T-helper 2 cell treated with Interferon-gamma antibody and Interleukin-4, amounts not matched to agents 5 μg/mL and 100 μg/mL, for 36 hours (primary cell): ENCODE data around the gene SHANK1.
A peak's percentile ranks its signal among the peaks of the same experiment; 100 is the strongest.

ENCODE experiments used
- DNase-seq: peaks from one replicate; pipeline ENCODE4 v3.0.0; 2021; ENCODE audit warnings: low spot score
- H3K27ac Mint-ChIP-seq: one replicate; pipeline ENCODE4 v1.8.0; 2021; ENCODE audit warnings: mild to moderate bottlenecking, mixed read lengths
- H3K27me3 Mint-ChIP-seq: one replicate; pipeline ENCODE4 v1.8.0; 2021; ENCODE audit warnings: low read depth, mixed read lengths
- H3K36me3 Mint-ChIP-seq: one replicate; pipeline ENCODE4 v1.8.0; 2021; ENCODE audit warnings: low read depth, mixed read lengths
- H3K4me1 Mint-ChIP-seq: one replicate; pipeline ENCODE4 v1.8.0; 2021; ENCODE audit warnings: low read depth, mixed read lengths
- H3K4me3 Mint-ChIP-seq: one replicate; pipeline ENCODE4 v1.8.0; 2022; ENCODE audit warnings: mild to moderate bottlenecking, moderate library complexity, mixed read lengths
- H3K9me3 Mint-ChIP-seq: one replicate; pipeline ENCODE4 v1.8.0; 2021; ENCODE audit warnings: mixed read lengths

The SHANK1 gene

DNA sequence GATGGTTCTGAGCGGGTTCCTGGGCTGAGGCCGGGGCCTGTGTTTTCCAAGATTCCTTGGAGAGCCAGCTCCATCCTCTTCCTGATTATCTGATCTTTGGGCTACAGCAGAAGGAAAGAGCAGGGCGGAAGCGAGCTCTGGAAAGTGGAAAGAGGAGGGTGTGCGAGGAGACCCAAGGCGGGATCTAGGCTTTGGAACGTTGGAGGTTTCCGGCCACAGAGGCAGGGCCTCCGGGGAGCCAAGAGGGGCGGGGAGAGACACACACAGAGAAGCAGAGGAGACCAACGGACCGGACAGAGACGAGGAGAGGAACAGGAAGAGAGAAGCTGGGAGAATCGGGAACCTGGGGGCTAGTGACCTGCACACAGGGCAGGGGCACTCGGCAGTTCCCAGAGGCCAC, 3.5 kb upstream of the SHANK1 start, which contains the start of gene CLEC11A:
TSS of gene CLEC11A (plus strand) at position 296 of the 400 bp plus-strand sequence. CDS start 162 bp downstream, outside the sequence.
- no peak within 1 kb of the TSS for H3K27ac Mint-ChIP-seq
- H3K27me3 Mint-ChIP-seq: peaks cover 41% of the 10 kb centered on the region
- H3K4me1 Mint-ChIP-seq: peaks cover 20% of the 10 kb centered on the region
- H3K9me3 Mint-ChIP-seq: no peaks in the 10 kb centered on the region
- DNase-seq: no peak
- H3K4me3 Mint-ChIP-seq: peak within 1 kb of the TSS; percentile 92
- no peaks in the 10 kb centered on the region for H3K36me3 Mint-ChIP-seq

DNA sequence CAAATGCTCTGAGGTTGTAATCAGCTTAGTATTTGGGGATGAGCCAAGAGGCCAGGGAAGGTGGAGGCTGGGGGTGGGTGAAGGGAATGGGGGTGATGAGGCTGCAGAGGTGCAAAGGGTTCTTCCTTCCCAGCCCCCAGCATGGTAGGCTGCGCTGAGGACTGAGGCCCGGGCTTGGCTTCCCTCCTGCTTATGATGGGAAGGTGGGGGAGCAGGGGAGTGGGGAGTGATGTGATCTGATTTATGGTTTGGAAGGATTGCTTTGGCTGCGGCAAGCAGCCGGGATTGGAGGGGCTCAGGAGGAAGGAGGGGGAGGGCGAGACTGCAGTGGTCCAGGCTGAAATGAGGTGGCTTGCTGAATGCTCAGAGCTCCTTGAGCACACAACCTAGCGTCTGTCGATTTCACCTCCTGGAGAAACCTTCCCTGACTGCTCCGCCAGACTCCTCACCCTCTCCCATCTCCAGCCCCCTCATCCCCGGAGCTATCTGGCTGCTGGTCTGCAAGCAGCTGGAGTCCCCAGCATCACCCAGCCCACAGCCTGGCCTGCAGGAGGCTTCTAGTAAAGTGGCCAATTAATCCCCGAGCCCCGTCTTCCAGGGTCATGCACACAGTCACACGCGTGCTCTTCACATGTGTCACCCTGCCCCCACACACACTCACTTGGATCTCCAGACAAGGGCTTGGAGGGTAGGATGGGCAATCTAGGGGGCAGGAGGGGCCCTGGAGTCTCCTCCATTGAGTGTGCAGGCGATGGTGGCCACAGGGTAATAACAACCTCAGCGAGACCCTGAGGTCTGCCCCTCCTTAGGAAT, 2.8 kb upstream of the SHANK1 start:
- Mint-ChIP-seq H3K27me3 (peaks cover 46% of the 10 kb centered on the region), H3K4me1 (peaks cover 13% of the 10 kb centered on the region), H3K27ac (no peak overlapping the region), H3K4me3 (no peak overlapping the region), H3K36me3 (no peaks in the 10 kb centered on the region), H3K9me3 (no peaks in the 10 kb centered on the region)
- no peak for DNase-seq

DNA sequence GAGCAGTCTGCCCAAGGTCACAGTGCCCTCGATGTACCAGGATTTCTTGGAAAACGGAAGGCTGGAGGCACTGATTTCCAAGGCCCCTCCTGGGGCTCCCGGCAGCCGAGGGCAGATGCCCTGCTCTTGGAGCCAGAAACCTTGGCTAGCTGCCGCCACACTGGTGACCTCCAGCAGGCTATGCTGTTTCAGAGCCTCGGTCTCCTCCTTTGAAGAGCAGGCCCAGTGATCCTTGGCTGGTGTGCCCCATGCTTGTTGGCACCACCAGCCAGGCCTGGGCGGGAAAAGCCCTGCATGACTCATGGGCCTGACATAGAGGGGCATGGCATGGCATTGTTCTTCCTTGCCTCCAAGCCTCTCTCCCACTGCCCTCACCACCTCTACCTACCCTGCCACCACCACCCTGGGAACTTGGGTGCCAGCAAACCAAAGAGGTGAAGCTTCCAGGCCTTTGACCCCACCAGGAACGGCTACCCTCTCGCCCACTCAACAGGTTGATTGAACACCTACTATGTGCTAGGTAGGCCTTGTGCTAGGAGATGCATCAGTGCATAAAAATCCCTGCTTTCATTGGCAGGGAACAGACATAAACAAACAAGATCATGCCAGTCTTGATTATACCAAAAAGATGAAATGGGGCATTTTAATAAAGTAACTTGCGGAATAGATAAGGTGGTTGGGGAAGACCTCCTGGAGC, 2.0 kb upstream of the SHANK1 start:
- H3K9me3 Mint-ChIP-seq: no peaks in the 10 kb centered on the region
- H3K4me3 Mint-ChIP-seq: no peak overlapping the region
- H3K27me3 Mint-ChIP-seq: peaks cover 50% of the 10 kb centered on the region
- no peak overlapping the region for H3K27ac Mint-ChIP-seq
- H3K36me3 Mint-ChIP-seq: no peaks in the 10 kb centered on the region
- H3K4me1 Mint-ChIP-seq: peaks cover 10% of the 10 kb centered on the region
- no peak for DNase-seq

DNA sequence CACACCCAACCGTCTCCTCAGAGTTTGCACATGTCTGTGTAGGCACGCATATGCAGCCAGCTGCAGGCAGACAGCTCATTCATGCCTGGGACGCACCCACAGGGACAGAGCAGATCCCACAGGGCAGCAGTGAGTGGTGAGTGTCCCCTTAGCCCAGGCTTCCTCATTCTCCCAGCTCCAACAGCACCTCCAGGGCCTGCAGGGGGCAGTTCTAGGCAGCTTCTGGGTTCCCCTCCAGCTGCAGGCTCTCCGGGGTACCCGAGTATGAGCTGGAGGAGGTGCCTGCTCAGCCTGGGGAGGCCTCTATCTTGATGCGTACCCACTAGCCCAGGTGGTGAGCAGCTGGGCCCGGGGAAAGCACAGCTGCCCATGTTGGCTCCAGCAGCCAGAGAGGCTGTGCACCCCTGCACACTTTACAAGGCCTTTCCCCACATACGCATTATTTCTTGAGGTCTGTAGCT, 1.3 kb upstream of the SHANK1 start:
- Mint-ChIP-seq H3K36me3 (no peaks in the 10 kb centered on the region), H3K4me3 (no peak overlapping the region), H3K27me3 (peaks cover 55% of the 10 kb centered on the region), H3K27ac (no peak overlapping the region), H3K9me3 (no peaks in the 10 kb centered on the region), H3K4me1 (peaks cover 7% of the 10 kb centered on the region)
- DNase-seq: no peak

DNA sequence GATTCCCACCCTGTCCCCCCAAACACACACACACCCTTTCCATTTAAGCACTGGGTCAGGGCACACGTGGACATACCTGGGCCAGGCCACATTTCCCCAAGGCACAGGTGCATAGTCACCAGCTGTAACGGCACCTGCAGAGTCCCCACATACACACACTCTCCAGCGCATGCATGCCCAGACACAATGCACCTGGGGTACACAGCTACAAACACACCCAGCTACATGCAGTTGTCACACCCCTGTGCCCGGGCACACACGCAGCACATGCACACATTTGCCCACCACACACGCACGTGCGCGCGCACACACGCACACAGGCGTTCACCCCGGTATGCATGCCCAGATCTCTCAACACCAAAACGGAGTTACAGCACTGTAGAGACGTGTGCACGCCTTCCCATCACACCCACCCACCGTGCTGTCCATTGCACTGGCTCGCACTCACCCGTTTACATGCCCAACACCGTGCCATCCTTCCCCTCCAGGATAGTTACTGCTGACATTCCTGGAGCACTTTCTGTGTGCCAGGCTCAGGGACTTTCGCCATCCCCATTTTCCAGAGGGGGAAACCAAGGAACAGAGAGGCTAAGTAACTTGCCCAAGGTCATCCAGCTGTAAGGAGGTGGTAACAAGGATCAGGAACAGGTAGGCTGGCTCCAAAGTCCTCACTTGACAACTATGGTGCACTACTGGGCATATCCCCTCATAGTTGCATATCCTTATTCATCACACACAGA, 749 bp upstream of the SHANK1 start:
- Mint-ChIP-seq H3K4me3 (peak overlapping the region; percentile 0), H3K4me1 (peaks cover 2% of the 10 kb centered on the region), H3K9me3 (no peaks in the 10 kb centered on the region), H3K27me3 (peaks cover 59% of the 10 kb centered on the region), H3K36me3 (no peaks in the 10 kb centered on the region), H3K27ac (no peak overlapping the region)
- DNase-seq: no peak

DNA sequence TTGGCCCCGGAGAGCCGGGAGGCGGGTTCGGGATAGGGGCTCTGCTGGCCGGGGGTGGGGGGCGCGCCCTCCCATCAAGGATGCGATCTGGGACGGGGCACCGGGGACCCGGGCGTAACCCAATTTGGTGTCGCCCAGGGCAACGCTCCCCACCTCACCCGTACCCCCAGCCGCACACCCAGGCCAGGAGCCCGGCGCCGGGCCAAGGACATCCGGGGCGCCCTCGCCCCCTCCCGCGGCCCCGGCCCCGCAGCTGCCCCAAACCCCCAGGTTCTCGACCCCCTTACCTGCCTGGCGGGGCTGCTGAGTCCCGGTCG, 525 bp downstream of the SHANK1 start:
- no peak for DNase-seq
- no peaks in the 10 kb centered on the region for H3K4me1 Mint-ChIP-seq
- no peak overlapping the region for H3K27ac Mint-ChIP-seq
- no peaks in the 10 kb centered on the region for H3K36me3 Mint-ChIP-seq
- H3K27me3 Mint-ChIP-seq: peaks cover 67% of the 10 kb centered on the region
- H3K9me3 Mint-ChIP-seq: no peaks in the 10 kb centered on the region
- H3K4me3 Mint-ChIP-seq: no peak overlapping the region

DNA sequence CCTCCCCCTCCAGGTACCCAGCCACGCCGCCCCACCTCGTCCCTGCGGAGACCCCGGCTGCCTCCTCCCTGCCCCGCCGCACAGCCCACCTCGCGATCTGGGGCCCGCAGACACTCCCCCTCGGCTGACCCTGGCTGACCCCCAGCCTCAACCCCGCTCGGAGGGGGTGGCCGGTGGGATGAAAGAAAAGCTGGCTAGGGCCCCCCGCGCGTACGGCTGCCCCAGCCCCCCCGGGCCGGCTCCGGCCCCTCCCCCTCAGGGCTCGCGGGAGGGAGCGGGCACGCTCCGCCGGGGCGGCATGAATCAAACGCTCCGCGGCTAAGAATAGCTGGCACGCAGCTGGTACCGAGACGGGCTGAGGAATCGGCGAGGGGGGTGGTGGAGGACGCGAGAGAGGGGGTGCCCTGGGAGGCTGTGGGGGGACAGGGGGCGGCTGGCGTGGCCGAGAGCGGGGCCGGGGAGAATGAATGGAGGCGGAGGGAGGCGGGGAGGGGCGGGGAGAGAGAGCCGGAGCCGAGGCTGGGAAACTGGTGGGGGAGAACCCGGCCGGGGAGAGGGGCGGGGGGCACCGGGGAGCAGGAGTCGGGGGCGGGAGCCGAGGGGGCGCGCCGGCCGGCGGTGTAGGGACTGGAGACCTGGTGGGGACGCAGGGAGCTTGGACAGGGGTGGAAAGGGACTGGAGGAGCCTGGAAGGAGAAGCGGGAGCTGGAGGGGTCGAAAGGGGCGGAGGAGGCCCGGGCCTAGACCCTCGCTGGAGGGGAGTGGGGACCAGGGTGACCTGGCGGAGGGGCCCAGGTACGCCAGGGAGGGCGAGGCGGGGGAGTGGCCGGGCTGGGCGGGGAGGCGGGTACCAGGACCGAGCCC, 1.1 kb downstream of the SHANK1 start:
- H3K36me3 Mint-ChIP-seq: no peaks in the 10 kb centered on the region
- no peak overlapping the region for H3K4me3 Mint-ChIP-seq
- peaks cover 68% of the 10 kb centered on the region for H3K27me3 Mint-ChIP-seq
- no peak overlapping the region for H3K27ac Mint-ChIP-seq
- DNase-seq: no peak
- H3K9me3 Mint-ChIP-seq: no peaks in the 10 kb centered on the region
- H3K4me1 Mint-ChIP-seq: peaks cover under 1% of the 10 kb centered on the region

DNA sequence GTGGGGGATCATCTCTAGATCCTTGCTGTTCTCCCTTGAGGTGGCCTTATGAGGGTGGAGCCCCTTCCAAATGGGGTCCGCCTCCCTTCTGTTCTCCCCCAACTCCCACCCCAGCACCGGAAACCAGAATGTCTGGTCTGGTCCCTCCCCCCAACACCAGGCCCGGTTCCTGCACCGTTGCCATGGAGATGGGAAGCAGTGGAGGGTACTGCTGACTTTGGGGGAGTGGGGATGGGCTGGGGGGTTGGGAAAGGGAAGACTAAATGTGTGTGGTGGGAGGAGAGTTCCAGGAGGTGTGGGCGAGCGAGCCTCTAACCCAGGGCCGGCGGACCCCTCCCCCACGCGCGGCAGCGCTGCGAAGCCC, 1.7 kb downstream of the SHANK1 start:
- no peak overlapping the region for H3K27ac Mint-ChIP-seq
- peaks cover 68% of the 10 kb centered on the region for H3K27me3 Mint-ChIP-seq
- no peak for DNase-seq
- no peaks in the 10 kb centered on the region for H3K36me3 Mint-ChIP-seq
- no peaks in the 10 kb centered on the region for H3K9me3 Mint-ChIP-seq
- peaks cover 6% of the 10 kb centered on the region for H3K4me1 Mint-ChIP-seq
- no peak overlapping the region for H3K4me3 Mint-ChIP-seq

DNA sequence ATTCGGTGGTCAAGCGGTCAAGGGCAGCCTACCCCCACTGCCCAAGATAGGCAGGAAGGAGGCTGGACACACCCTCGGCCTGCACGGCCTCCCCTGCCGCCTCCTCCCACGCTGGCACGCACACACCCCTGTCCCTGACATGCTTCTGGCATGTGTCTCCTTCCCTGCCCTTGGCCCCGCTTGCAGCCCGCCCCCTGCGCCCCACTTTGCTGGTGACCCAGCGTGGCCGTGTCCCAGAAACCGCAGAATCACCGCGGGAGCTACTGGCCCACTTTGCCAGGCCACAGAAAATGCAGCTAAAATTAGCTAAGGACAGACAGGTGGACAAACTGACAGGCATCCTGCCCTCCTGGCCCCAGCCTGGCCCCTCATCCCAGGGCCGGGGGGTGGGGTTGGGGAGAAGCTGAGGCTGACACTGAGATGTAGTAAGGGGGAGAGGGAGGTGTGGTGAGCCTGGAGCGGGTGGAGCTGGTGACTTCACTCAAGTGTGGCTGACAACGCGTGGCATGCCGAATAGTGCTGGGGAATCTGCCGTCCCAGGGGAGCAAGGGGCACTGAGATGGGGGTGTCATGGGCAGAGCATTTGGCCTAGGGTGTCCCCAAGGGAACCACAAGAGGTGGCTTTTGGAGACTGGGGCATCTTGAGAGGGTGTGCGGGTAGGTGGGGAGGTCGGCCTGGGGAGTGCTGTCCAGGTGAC, 2.4 kb downstream of the SHANK1 start:
- Mint-ChIP-seq H3K4me1 (peaks cover 8% of the 10 kb centered on the region), H3K27me3 (peaks cover 63% of the 10 kb centered on the region), H3K4me3 (peak overlapping the region; percentile 10), H3K9me3 (no peaks in the 10 kb centered on the region), H3K27ac (peak overlapping the region; percentile 10), H3K36me3 (no peaks in the 10 kb centered on the region)
- no peak for DNase-seq

DNA sequence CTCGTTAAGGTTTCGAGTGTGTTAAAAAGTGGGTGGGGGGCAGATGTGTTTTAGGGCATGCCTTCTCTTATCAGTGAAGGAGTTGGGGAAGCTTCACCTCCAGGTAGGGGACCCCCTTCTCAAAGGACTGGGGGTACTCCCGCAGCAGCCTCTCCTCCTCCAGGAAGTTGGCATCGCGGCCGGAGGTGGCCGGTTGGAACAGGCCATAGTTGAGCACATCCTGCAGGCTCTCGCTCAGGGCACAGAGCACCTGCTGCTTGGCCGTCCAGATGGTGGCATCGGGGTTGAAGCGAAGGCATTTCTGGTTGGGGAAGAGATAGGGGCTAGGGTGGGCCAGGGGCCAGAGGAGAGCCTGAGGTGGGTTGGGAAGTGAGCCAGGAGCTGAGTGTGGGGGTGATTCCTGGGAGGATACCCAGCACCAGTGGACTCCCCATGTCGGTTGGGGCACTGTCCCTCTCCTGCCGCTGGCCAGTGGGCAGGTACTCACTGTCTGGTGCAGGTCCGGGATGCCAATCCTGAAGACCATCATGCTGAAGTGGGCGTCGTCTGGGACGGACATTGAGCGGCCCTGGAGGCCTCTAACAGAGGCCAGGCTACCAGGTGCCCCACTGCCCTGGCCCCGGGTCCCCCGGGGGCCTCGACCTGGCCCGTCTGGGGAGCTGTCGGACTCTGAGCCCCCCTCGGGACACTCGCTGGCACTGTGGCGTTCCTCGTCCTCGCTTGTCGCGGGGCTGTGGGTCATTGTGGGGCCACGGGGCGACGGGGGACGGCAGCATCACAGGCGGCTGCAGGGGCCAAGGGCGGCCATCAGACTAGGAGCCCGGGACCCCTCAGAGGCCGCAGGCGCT, 3.2 kb downstream of the SHANK1 start:
- no peaks in the 10 kb centered on the region for H3K36me3 Mint-ChIP-seq
- peaks cover 8% of the 10 kb centered on the region for H3K4me1 Mint-ChIP-seq
- no peak overlapping the region for H3K4me3 Mint-ChIP-seq
- peaks cover 55% of the 10 kb centered on the region for H3K27me3 Mint-ChIP-seq
- no peaks in the 10 kb centered on the region for H3K9me3 Mint-ChIP-seq
- no peak for DNase-seq
- H3K27ac Mint-ChIP-seq: no peak overlapping the region

DNA sequence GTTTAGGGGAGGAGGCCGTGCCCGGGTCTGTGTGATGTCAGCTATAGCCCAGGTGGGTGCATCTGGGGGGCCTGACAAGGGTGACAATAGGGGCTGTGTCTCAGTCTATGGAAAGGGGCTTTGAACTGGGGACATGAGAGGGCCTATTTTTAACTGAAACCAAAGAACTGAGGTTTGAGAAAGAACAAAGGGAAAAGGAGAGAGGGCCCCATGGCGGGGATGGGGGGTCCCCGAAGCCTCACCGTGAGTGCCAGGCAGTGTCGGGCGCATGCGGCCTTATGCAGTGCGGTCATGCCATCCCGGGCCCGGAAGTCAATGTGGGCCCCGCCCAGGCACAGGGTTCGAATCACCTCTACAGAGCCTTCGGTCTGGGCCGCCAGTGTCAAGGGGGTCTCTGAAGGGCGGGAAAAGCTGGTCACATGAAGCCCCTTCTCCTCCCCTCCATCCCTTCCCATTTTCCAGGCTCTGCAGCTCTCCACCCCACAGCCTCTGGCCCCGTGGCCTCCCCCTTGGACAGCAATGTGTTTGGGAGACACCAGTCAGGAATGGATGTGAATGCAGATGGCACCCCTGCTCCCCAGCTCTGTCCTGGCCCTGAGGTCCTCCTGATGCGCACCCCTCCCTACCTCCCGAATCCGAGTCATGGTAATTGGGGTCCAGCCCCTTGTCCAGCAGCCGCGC, 5.9 kb downstream of the SHANK1 start:
- peaks cover 8% of the 10 kb centered on the region for H3K4me1 Mint-ChIP-seq
- no peak overlapping the region for H3K4me3 Mint-ChIP-seq
- DNase-seq: no peak
- H3K27me3 Mint-ChIP-seq: peaks cover 41% of the 10 kb centered on the region
- no peaks in the 10 kb centered on the region for H3K36me3 Mint-ChIP-seq
- no peaks in the 10 kb centered on the region for H3K9me3 Mint-ChIP-seq
- no peak overlapping the region for H3K27ac Mint-ChIP-seq

DNA sequence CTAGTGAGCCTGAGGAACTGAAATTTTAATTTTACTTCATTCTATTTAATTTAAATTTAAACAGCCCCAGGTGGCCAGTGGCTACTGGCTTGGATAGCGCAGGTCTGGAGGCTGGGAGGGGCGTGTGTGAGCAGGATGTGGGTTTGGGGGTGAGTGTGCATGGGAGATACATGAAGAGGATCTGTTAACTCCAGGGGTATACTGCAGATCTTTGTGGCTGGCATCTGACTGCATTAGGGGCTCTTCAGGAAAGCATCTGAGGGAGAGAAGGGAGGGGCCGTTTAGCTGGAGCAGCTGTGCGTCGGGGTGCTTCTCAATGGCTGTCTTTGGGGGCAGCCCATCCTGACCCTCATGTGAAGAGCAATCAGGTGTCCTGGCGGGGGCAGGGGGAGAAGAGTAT, 6.8 kb downstream of the SHANK1 start:
- H3K4me3 Mint-ChIP-seq: no peak overlapping the region
- peaks cover 39% of the 10 kb centered on the region for H3K27me3 Mint-ChIP-seq
- no peaks in the 10 kb centered on the region for H3K9me3 Mint-ChIP-seq

More for the DNA sequence above, 6.8 kb downstream of the SHANK1 start:
- Mint-ChIP-seq H3K36me3 (no peaks in the 10 kb centered on the region), H3K4me1 (peaks cover 8% of the 10 kb centered on the region), H3K27ac (no peak overlapping the region)
- DNase-seq: no peak
